SK-N-SH (cell line): ENCODE data around the gene DTNA. TPM values are rescaled to one million over a fixed set of nuclear protein-coding genes. Genes with fewer than 3 reads are reported as not detected.

Experiments
- CTCF ChIA-PET: fragments of 300-600, 350-600 bp; formaldehyde crosslinking; extraction: SDS; loops from one replicate; lab custom pipeline; 2021; lab: Yijun Ruan, JAX
- POLR2A ChIA-PET: fragments of 350-600 bp; sonication (Branson Sonifier 250); formaldehyde crosslinking; extraction: SDS; loops from one replicate; lab custom pipeline; 2020; ENCODE audit warnings: antibody characterized with exemption, inconsistent platforms; lab: Yijun Ruan, JAX
- DNase-seq: peaks from one replicate; pipeline ENCODE4 v3.0.0; 2012
- H2AFZ ChIP-seq: fragments of 200-600 bp; sonication (generic); 2 replicates; pipeline ENCODE4 v1.8.1; 2016; ENCODE audit warnings: antibody characterized with exemption, mild to moderate bottlenecking, low read depth
- H3F3A ChIP-seq: fragments of 200-600 bp; sonication (generic); replicated peaks from 2 replicates; pipeline ENCODE3; 2016; ENCODE audit warnings: antibody characterized with exemption, mild to moderate bottlenecking; ENCODE audit not compliant: insufficient read depth
- H3K27ac ChIP-seq, 2 experiments: fragments of 200-500 bp in 1 of 2; fragments of 200-600 bp in 1 of 2; sonication (Bioruptor generic) in 1 of 2; sonication (generic), shearing (Covaris generic) in 1 of 2; 2 replicates each; pipeline versions ENCODE4 v1.5.1 to v1.6.1; 2014 to 2016; ENCODE audit warnings: low read depth in 2 of 2, inconsistent platforms in 1 of 2, low read length in 1 of 2, mild to moderate bottlenecking in 1 of 2, mixed read lengths in 1 of 2
- H3K27me3 ChIP-seq: fragments of 200-600 bp; sonication (generic), shearing (Covaris generic); 2 replicates; pipeline ENCODE4 v1.6.1; 2016; ENCODE audit warnings: mixed run types; ENCODE audit not compliant: insufficient read depth
- H3K36me3 ChIP-seq, 2 experiments: fragments of 200-500 bp in 1 of 2; fragments of 200-600 bp in 1 of 2; sonication (Bioruptor generic) in 1 of 2; sonication (generic) in 1 of 2; replicated peaks in 1 of 2; 2 replicates each; pipeline versions ENCODE3 to v1.5.1; 2014 to 2016; ENCODE audit warnings: low read length in 1 of 2, mild to moderate bottlenecking in 1 of 2; ENCODE audit not compliant: insufficient read depth in 2 of 2, control insufficient read depth in 1 of 2
- H3K4me1 ChIP-seq, 2 experiments: fragments of 200-500 bp in 1 of 2; fragments of 200-600 bp in 1 of 2; sonication (Bioruptor generic) in 1 of 2; sonication (generic), shearing (Covaris generic) in 1 of 2; 2 replicates each; pipeline versions ENCODE4 v1.5.1 to v1.6.1; 2014 to 2016; ENCODE audit warnings: low read depth in 1 of 2, low read length in 1 of 2, mixed run types in 1 of 2; ENCODE audit not compliant: insufficient read depth in 2 of 2, control insufficient read depth in 1 of 2
- H3K4me2 ChIP-seq: fragments of 200-600 bp; sonication (generic), shearing (Covaris generic); 2 replicates; pipeline ENCODE4 v1.6.1; 2017; ENCODE audit warnings: mixed run types
- H3K4me3 ChIP-seq, 2 experiments: fragments of 200-500 bp in 1 of 2; fragments of 200-600 bp in 1 of 2; sonication (Bioruptor generic) in 1 of 2; sonication (generic), shearing (Covaris generic) in 1 of 2; 2 replicates each; pipeline versions ENCODE4 v1.5.1 to v1.8.1; 2014 to 2016; ENCODE audit warnings: low read depth in 2 of 2, inconsistent platforms in 1 of 2, low read length in 1 of 2, mild to moderate bottlenecking in 1 of 2, mixed read lengths in 1 of 2, moderate library complexity in 1 of 2
- H3K79me2 ChIP-seq: fragments of 200-600 bp; sonication (generic); 2 replicates; pipeline ENCODE4 v1.8.1; 2017; ENCODE audit warnings: mild to moderate bottlenecking; ENCODE audit not compliant: insufficient read depth
- H3K9ac ChIP-seq: fragments of 200-600 bp; sonication (generic); 2 replicates; pipeline ENCODE4 v1.6.1; 2017; ENCODE audit warnings: mixed run types
- H3K9me2 ChIP-seq: fragments of 200-600 bp; sonication (generic); 2 replicates; pipeline ENCODE4 v1.6.1; 2017; ENCODE audit warnings: mixed run types
- H3K9me3 ChIP-seq: fragments of 200-600 bp; sonication (generic); 2 replicates; pipeline ENCODE4 v1.6.1; 2017; ENCODE audit warnings: mixed run types, mild to moderate bottlenecking, moderate library complexity
- H4K20me1 ChIP-seq: fragments of 200-600 bp; sonication (generic); 2 replicates; pipeline ENCODE4 v1.6.1; 2017; ENCODE audit warnings: mild to moderate bottlenecking, mixed run types; ENCODE audit not compliant: insufficient read depth
- CTCF ChIP-seq: fragments of 200-600 bp; sonication (generic); IDR thresholded peaks from 2 replicates; pipeline ENCODE4 v1.6.1; 2017; ENCODE audit warnings: antibody characterized with exemption, mild to moderate bottlenecking, moderate library complexity
- ELF1 ChIP-seq: IDR thresholded peaks from 2 replicates; pipeline ENCODE4 v1.4.0; 2012
- EZH2phosphoT487 ChIP-seq: fragments of 200-600 bp; sonication (generic); IDR thresholded peaks from 2 replicates; pipeline ENCODE4 v1.6.1; 2017; ENCODE audit warnings: low read depth, mixed run types, mild to moderate bottlenecking, antibody characterized with exemption, moderate library complexity, borderline replicate concordance
- FOSL2 ChIP-seq: IDR thresholded peaks from 2 replicates; pipeline ENCODE4 v1.4.0; 2012; ENCODE audit warnings: low read depth, mild to moderate bottlenecking, moderate library complexity, borderline replicate concordance
- FOXM1 ChIP-seq: IDR thresholded peaks from 2 replicates; pipeline ENCODE4 v1.4.0; 2012; ENCODE audit warnings: low read depth, mild to moderate bottlenecking
- GABPA ChIP-seq: IDR thresholded peaks from 2 replicates; pipeline ENCODE4 v1.4.0; 2012; ENCODE audit warnings: low read depth, mild to moderate bottlenecking
- GATA2 ChIP-seq: sonication (generic); formaldehyde crosslinking; IDR thresholded peaks from 2 replicates; pipeline ENCODE4 v1.5.0; 2020; ENCODE audit warnings: mild to moderate bottlenecking, missing genetic modification reagents
- MAX ChIP-seq: IDR thresholded peaks from 2 replicates; pipeline ENCODE4 v1.4.0; 2012; ENCODE audit warnings: low read depth
- MEF2A ChIP-seq: IDR thresholded peaks from 2 replicates; pipeline ENCODE4 v1.4.0; 2012; ENCODE audit warnings: low read depth, borderline replicate concordance
- MXI1 ChIP-seq: IDR thresholded peaks from 2 replicates; pipeline ENCODE4 v1.6.1; 2012; ENCODE audit warnings: mild to moderate bottlenecking, low read depth, low read length, improper control_type of control experiment
- NFIC ChIP-seq: IDR thresholded peaks from 2 replicates; pipeline ENCODE4 v1.4.0; 2012; ENCODE audit warnings: borderline replicate concordance
- NRF1 ChIP-seq: IDR thresholded peaks from 2 replicates; pipeline ENCODE4 v1.6.1; 2012; ENCODE audit warnings: low read depth, mild to moderate bottlenecking, low read length
- PBX3 ChIP-seq: IDR thresholded peaks from 2 replicates; pipeline ENCODE4; 2012
- POLR2AphosphoS5 ChIP-seq: IDR thresholded peaks from 2 replicates; pipeline ENCODE4 v1.6.1; 2012; ENCODE audit warnings: low read depth, low read length
- RAD21 ChIP-seq: IDR thresholded peaks from 2 replicates; pipeline ENCODE4 v1.6.1; 2012; ENCODE audit warnings: mild to moderate bottlenecking, low read length
- RCOR1 ChIP-seq: fragments of 150-350 bp; IDR thresholded peaks from 2 replicates; pipeline ENCODE4 v1.6.1; 2017; ENCODE audit warnings: antibody characterized with exemption, low read length
- SMC3 ChIP-seq: IDR thresholded peaks from 2 replicates; pipeline ENCODE4 v1.6.1; 2012; ENCODE audit warnings: low read depth, low read length, improper control_type of control experiment
- TAF1 ChIP-seq: IDR thresholded peaks from 2 replicates; pipeline ENCODE4 v1.6.1; 2012; ENCODE audit warnings: low read depth, mild to moderate bottlenecking, low read length, moderate library complexity, borderline replicate concordance
- TEAD4 ChIP-seq: IDR thresholded peaks from 2 replicates; pipeline ENCODE4 v1.4.0; 2012; ENCODE audit warnings: mild to moderate bottlenecking, borderline replicate concordance; ENCODE audit not compliant: insufficient read depth
- YY1 ChIP-seq: IDR thresholded peaks from 2 replicates; pipeline ENCODE4 v1.4.0; 2012; ENCODE audit warnings: low read depth, mild to moderate bottlenecking
- ZBTB33 ChIP-seq: IDR thresholded peaks from 2 replicates; pipeline ENCODE4 v1.4.0; 2012; ENCODE audit warnings: low read depth, borderline replicate concordance
- WGBS: methylation state at CpG from one replicate; pipeline ENCODE4 v1.1.6; 2017; ENCODE audit warnings: low lambda C conversion rate; 5-methylcytosine and 5-hydroxymethylcytosine counted together
- polyA plus RNA-seq, 3 experiments: library from polyadenylated mRNA; depleted of rRNA; stranded (reverse); fragments of >200 nt; gene quantifications; 2 replicates each; pipeline ENCODE4 v1.2.3, GENCODE V29; 2012

The DTNA gene
- polyA plus RNA-seq, 1 of the 3 experiments (the other 2 are of a cell fraction), result 7.9 TPM

GRCh38 chr18:34857320-34857719 lies 147.2 kb downstream of the DTNA start:
- H2AFZ ChIP-seq, result no peak overlapping the region
- H4K20me1 ChIP-seq, result no peaks in the 10 kb centered on the region
- H3K9ac ChIP-seq, result no peak overlapping the region
- no peaks in the 10 kb centered on the region for H3K9me3 ChIP-seq
- no peaks in the 10 kb centered on the region for H3K79me2 ChIP-seq
- no peak for DNase-seq
- whole genome bisulfite sequencing, result 82% methylated on average over 3 of the region's 3 CpGs
- TF ChIP-seq MXI1 (no peak), TEAD4 (no peak), PBX3 (no peak), YY1 (no peak), GATA2 (CRISPR knock-in tag) (no peak), SMC3 (no peak), MEF2A (no peak)
- no peaks in the 10 kb centered on the region for H3K27me3 ChIP-seq
- H3K27ac ChIP-seq, result no peak overlapping the region
- ChIA-PET POLR2A (no interaction called here), CTCF (no interaction called here)
- H3K4me3 ChIP-seq, result no peak overlapping the region
- no peak overlapping the region for H3K4me2 ChIP-seq
- no peaks in the 10 kb centered on the region for H3K4me1 ChIP-seq
- no peaks in the 10 kb centered on the region for H3K36me3 ChIP-seq
- no peaks in the 10 kb centered on the region for H3F3A ChIP-seq
- H3K9me2 ChIP-seq, result no peaks in the 10 kb centered on the region

- Histone ChIP-seq H3K9ac (no peak overlapping the region), H3K27me3 (no peaks in the 10 kb centered on the region), H3K4me3 (no peak overlapping the region), H4K20me1 (no peaks in the 10 kb centered on the region), H3F3A (no peaks in the 10 kb centered on the region), H3K9me2 (no peaks in the 10 kb centered on the region), H3K4me1 (no peaks in the 10 kb centered on the region), H3K27ac (no peak overlapping the region), H3K9me3 (no peaks in the 10 kb centered on the region), H2AFZ (no peak overlapping the region), H3K36me3 (no peaks in the 10 kb centered on the region), H3K4me2 (no peak overlapping the region), H3K79me2 (no peaks in the 10 kb centered on the region)
- CTCF ChIA-PET, result no interaction called here
- no peak for DNase-seq
- TF ChIP-seq FOSL2 (no peak), POLR2AphosphoS5 (no peak), EZH2phosphoT487 (no peak), GATA2 (CRISPR knock-in tag) (no peak), ZBTB33 (no peak), GABPA (no peak), NRF1 (no peak), CTCF (no peak), MEF2A (no peak), TAF1 (no peak), RAD21 (no peak), FOXM1 (no peak), RCOR1 (no peak), ELF1 (no peak), NFIC (no peak), MAX (no peak), SMC3 (no peak)
- WGBS, result 80% methylated on average over 5 of the region's 5 CpGs
- POLR2A ChIA-PET, result no interaction called here
Observed at GRCh38 chr18:34858188-34858587, 148.1 kb downstream of the DTNA start.
